MM.1S (cell line): ENCODE measurements around the gene PRKCA.

Experiments
- EZH2 ChIP-seq: fragments of 300-600 bp; sonication (generic); optimal IDR thresholded peaks from 2 replicates; pipeline ENCODE3; 2017; ENCODE audit warnings: low read depth, mild to moderate bottlenecking, antibody characterized with exemption, low read length, mixed read lengths
- TF ChIP-seq, protein P1 (sequence below): fragments of 300-600 bp; sonication (generic); IDR thresholded peaks from 2 replicates; pipeline ENCODE4 v1.5.1; 2016; ENCODE audit warnings: antibody characterized with exemption, low read length, mixed read lengths

DNA sequence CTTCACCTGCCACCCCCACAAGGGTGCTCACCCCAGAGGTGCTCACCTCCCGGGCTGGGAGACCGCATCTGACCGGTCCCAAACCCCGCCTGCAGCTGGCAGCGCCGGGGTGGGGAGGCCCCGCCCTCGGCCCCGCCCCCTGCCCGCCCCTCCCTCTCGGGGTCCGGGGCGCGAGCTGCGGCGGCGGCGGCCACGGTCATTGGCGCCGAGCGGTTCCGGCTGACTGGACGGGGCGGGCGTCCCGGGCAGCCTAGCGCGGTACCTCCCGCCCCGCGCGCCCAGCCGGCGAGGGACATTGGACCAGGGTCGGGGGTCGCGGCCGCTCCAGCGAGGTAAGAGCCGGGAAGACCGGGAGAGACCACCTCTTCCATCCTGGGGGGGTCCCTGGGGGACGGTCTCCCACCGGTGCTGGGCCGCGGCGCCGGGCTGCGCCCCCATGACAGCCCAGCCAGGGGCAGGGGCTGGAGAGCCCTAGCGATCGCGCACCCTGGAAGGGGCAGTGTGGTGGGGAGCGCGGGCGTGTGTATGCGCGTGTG, 532.6 kb downstream of the PRKCA start, which contains the start of gene CACNG5:
- TF ChIP-seq EZH2: no peak
- TF ChIP-seq, protein P1, sequence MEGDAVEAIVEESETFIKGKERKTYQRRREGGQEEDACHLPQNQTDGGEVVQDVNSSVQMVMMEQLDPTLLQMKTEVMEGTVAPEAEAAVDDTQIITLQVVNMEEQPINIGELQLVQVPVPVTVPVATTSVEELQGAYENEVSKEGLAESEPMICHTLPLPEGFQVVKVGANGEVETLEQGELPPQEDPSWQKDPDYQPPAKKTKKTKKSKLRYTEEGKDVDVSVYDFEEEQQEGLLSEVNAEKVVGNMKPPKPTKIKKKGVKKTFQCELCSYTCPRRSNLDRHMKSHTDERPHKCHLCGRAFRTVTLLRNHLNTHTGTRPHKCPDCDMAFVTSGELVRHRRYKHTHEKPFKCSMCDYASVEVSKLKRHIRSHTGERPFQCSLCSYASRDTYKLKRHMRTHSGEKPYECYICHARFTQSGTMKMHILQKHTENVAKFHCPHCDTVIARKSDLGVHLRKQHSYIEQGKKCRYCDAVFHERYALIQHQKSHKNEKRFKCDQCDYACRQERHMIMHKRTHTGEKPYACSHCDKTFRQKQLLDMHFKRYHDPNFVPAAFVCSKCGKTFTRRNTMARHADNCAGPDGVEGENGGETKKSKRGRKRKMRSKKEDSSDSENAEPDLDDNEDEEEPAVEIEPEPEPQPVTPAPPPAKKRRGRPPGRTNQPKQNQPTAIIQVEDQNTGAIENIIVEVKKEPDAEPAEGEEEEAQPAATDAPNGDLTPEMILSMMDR: no peak
